ENCODE results near the gene CHD5. TPM values are rescaled to one million over a fixed set of nuclear protein-coding genes. Genes with fewer than 3 reads are reported as not detected.
A peak's percentile ranks its signal among the peaks of the same experiment; 100 is the strongest.

The CHD5 gene
- total RNA-seq, 6 experiments from 2014 or later = not detected

GRCh38 chr1:6100861-6101783 lies 79.0 kb downstream of the CHD5 start:
- no peaks in the 10 kb centered on the region for H3K36me3 ChIP-seq
- intact Hi-C loops (cut with DNase I) = no loop called here
- DNase-seq (peak in 1 of 3 donors; percentile 11), ATAC-seq (no peak)
- H3K9me3 ChIP-seq = no peaks in the 10 kb centered on the region
- WGBS (ENCODE audit: insufficient coverage, low coverage, low lambda C conversion rate, missing lambda C conversion rate) = 28% methylated on average over 10 of the region's 23 CpGs
- no peak overlapping the region for H3K27ac ChIP-seq
- no peaks in the 10 kb centered on the region for H3K4me1 ChIP-seq
- H3K4me3 ChIP-seq = no peak overlapping the region
- no peaks in the 10 kb centered on the region for H3K27me3 ChIP-seq
- TF ChIP-seq POLR2A (IDR thresholded peaks at IDR 0.05) (no peak), CTCF (IDR thresholded peaks at IDR 0.05) (no peak)

- ATAC-seq = peak; percentile 7 to 38 (median 28)
- H3K27ac ChIP-seq = no peak overlapping the region
- H3K36me3 ChIP-seq = no peaks in the 10 kb centered on the region
- H3K9me3 ChIP-seq = no peaks in the 10 kb centered on the region
- no peaks in the 10 kb centered on the region for H3K27me3 ChIP-seq
- no peak for TF ChIP-seq CTCF (IDR thresholded peaks at IDR 0.05)
- TF ChIP-seq POLR2A (IDR thresholded peaks at IDR 0.05) = no peak
- 40% methylated on average over 3 of the region's 27 CpGs for WGBS (ENCODE audit: insufficient coverage, low coverage, low lambda C conversion rate, missing lambda C conversion rate)
- no peaks in the 10 kb centered on the region for H3K4me1 ChIP-seq
- H3K4me3 ChIP-seq = no peak overlapping the region
- peak in 2 of 3 donors; percentile 21 to 57 for DNase-seq
- intact Hi-C loops (cut with DNase I) = no loop called here
Measured at GRCh38 chr1:6099787-6100765, 80.0 kb downstream of the CHD5 start.

- Histone ChIP-seq H3K27ac (no peak overlapping the region), H3K36me3 (no peaks in the 10 kb centered on the region), H3K4me3 (no peak overlapping the region), H3K27me3 (no peaks in the 10 kb centered on the region), H3K9me3 (no peaks in the 10 kb centered on the region), H3K4me1 (no peaks in the 10 kb centered on the region)
- WGBS (ENCODE audit: insufficient coverage, low coverage, low lambda C conversion rate, missing lambda C conversion rate) = 94% methylated on average over 3 of the region's 15 CpGs
- ATAC-seq = no peak
- DNase-seq = peak in 2 of 3 donors; percentile 10 to 42
- intact Hi-C loops (cut with DNase I) = no loop called here
- TF ChIP-seq CTCF (IDR thresholded peaks at IDR 0.05) (no peak), POLR2A (IDR thresholded peaks at IDR 0.05) (no peak)
Measured at GRCh38 chr1:6099297-6099696, 80.8 kb downstream of the CHD5 start.

GRCh38 chr1:6098303-6099215 lies 81.6 kb downstream of the CHD5 start:
- H3K4me3 ChIP-seq = no peak overlapping the region
- H3K27ac ChIP-seq = no peak overlapping the region
- H3K27me3 ChIP-seq = no peaks in the 10 kb centered on the region
- TF ChIP-seq CTCF (IDR thresholded peaks at IDR 0.05) (no peak), POLR2A (IDR thresholded peaks at IDR 0.05) (no peak)
- no peaks in the 10 kb centered on the region for H3K4me1 ChIP-seq
- intact Hi-C loops (cut with DNase I) = no loop called here
- H3K9me3 ChIP-seq = no peaks in the 10 kb centered on the region
- WGBS (ENCODE audit: insufficient coverage, low coverage, low lambda C conversion rate, missing lambda C conversion rate) = 50% methylated on average over 8 of the region's 24 CpGs
- no peak for ATAC-seq
- peak in 1 of 3 donors; percentile 9 for DNase-seq
- H3K36me3 ChIP-seq = no peaks in the 10 kb centered on the region
